ENCODE data around the gene U2AF2.

U2AF2 gene

DNA sequence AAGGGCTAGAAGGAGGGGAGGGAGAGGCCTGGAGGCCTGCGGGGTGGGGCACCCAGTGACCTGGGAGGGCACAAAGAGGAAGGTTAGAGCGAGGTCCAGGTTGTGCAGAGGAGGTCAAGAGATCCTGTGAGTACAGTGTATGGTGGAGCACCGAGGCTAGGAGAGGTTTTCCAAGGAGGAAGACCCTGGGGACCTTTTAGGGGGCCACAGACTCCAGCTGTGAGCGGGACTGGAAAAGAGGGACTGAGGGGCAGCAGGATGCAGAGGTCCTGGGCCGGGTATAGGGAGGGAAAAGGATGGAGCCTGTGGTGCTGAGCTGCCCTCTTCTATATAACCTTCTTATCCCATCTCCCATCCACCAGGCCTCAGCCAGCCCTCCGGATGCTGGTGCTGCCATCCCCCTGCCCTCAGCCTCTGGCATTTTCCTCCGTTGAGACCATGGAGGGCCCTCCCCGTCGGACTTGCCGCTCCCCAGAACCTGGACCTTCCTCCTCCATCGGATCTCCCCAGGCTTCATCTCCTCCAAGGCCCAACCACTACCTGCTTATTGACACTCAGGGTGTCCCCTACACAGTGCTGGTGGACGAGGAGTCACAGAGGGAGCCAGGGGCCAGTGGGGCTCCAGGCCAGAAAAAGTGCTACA is 10.5 kb upstream of the U2AF2 start:
- DNase-seq = no peak

- no peak for DNase-seq
These were observed 9.9 kb upstream of the U2AF2 start for GRCh38 chr19:55644842-55645511.

GRCh38 chr19:55645512-55645881 is 9.3 kb upstream of the U2AF2 start:
- no peak for DNase-seq

DNA sequence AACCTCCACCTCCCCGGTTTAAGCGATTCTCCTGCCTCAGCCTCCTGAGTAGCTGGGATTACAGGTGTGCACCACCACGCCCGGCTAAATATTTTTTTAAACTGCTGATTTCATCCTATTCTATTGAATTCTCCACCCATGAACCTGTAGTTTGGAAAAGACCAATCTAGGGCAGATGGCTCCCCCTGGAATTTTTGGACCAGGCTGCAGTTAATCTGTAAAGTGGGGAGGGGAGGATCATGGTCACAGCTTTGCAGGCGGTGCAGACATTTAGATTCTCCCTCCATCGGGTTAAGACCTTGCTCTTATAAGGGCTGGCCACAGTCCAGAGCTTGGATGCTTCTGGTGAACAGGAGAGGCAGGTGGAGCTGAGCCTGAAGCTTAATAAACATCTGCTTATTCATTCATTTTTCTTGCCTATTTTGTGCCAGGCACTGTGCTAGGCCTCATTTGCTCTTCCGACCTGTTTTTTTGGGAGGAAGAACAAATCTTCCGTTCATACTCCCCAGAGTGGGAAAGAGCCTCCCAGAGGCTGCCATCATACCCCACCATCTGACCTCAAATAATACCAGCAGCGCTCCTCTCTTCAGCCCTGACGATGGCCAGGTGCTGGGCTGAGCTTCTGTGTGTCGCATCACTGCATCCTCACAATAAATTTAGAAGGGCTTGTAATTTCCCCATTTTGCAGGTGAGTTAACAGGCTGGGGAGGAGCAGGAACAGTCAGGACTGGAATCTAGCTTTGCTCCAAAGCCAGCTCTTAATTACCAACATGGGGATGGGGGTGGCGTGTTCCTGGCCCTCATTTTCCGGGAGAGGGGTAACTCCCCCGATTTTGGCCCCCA is 7.7 kb upstream of the U2AF2 start:
- DNase-seq = no peak

DNA sequence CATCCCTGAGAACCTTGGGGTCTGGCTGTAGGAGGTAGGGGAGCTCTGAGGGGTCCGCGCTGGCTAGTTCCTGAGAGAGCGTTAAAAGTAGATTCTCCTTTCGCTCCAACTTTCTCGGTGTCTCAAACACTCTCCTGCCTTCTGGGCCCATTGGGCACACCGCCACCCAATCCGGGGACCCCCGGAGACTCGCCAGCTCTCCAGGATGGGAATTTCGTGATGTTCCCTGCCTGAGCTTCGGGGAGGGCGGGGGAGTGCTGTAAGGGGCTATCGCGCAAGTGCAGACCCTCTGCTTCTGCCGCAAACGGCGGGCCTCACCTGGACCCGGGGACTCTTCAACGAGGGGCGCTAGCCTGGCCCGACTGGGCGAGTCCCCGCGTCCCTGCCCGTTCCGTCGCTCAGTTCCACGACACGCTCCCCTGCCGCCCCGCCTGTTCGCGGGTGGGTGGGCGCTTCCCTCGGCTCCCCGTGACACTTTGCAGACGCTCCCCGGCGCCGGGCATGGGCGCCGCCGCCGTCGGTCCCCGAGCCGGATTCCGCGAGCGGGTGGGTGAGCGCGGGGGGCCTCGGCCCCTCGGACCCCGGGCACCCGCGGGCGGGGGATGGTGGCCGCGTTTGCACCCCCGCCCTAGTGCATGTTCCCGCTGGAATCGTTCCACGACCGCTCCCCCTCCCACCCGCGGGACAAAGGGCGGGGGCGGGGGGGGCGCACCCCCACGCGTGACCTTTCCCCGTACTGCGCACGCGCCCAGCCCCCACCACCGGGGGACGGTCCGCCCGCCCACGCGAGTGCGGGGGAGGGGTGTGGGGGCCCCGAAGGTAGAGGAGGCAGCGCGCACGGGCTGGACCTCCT is 6.9 kb upstream of the U2AF2 start, which contains the start of gene CCDC106:
Gene CCDC106 (plus strand): TSS at position 481 of the 853 bp plus-strand sequence. CDS start 835 bp downstream, outside the sequence.
- DNase-seq = peak; percentile 16

- DNase-seq = no peak
These were observed 6.1 kb upstream of the U2AF2 start for GRCh38 chr19:55648585-55649267.

GRCh38 chr19:55649268-55650125 is 5.3 kb upstream of the U2AF2 start:
- DNase-seq = no peak

GRCh38 chr19:55650126-55650557 is 4.7 kb upstream of the U2AF2 start:
- DNase-seq = no peak

DNA sequence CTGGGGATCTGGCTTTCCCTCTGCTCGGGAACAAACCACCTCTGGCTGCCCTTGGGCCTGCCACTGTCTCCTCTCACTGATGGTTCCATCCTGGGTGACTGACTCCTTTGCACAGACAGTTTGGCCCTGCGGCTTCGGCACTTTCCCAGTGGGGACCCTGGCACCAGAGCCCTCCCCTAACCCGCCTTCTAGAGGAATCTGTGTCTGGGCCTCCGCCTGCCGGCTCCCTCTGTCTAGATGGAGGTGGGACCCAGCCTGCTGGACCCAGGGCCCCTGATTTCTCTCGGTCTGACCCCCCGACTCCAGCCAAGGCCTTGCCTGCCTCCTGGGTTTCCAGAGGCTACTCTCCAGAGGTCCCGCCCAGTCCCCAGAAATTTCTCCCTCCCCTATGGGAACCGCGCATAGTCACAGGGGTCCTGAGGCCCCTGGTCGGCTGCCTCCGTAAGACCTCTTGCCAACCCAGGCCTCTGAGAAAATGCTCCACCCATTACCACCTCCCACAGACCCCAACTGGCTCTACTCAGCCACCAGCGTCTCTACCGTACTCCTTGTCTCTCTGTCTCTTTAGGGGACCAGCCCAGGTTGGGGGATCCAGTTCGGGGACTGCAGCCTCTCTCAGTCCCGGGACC is 4.1 kb upstream of the U2AF2 start:
- DNase-seq = no peak

- no peak for DNase-seq
These were observed 3.6 kb upstream of the U2AF2 start for GRCh38 chr19:55651236-55651635.

DNA sequence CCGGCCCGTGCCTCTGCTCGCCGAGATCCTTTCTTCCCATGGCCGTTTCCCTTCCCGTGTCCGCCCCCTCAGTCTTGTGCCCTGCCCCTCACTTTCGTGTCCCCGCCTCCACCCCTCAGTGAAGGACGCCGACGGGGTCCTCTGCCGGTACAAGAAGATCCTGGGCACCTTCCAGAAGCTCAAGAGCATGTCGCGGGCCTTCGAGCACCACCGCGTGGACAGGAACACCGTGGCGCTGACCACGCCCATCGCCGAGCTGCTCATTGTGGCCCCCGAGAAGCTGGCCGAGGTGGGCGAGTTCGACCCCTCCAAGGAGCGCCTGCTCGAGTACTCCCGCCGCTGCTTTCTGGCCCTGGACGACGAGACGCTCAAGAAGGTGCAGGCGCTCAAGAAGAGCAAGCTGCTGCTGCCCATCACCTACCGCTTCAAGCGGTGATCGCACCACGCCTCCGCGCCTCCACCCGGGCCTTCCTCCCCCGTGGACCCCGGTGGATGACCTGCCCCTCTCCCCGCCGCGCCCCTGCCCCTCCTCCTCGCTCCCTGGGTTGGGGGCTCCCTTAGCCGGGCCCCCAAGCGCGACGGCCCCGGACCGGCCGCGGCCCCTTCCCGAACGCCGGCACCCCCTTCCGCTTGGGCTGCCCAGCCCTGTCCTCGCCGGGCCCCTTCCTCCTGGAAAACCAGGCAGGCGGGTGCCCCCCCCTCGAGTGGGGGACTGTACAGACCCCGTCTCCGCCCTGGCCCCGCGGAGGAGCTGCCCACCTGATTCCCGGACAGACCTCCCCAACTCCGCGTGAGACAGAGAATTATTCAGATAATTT is 2.3 kb upstream of the U2AF2 start:
- DNase-seq = no peak

- peak; percentile 96 for DNase-seq
These were observed 1.0 kb upstream of the U2AF2 start for GRCh38 chr19:55653651-55654322.

DNA sequence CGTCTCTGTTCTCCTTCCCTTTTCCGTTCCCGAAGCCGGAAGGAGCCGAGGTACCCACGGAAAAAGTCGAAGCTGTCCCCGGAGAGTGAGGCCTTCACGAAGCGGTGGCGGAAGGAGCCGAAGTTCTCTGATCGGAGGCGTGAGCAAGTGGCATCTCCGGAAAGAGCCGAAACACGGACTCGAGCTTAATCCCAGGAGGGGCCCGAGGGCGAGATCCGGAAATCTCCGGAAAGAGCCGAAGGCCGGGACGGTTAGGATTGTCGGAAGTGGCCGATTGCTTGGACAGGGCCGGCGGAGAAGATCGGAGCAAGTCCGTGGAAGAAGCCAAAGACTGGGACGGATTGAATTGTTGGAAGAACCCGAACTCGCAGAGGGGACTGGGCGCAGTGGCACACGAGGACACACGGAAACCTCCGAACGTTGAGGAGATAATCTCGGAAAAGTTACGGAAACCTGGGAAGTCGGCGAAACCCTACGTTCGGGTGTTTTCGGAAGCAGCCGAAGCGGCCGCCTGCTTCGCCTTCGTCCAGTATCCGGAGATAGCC is 440 bp upstream of the U2AF2 start:
- DNase-seq = peak; percentile 99

- DNase-seq = no peak
These were observed 809 bp downstream of the U2AF2 start for GRCh38 chr19:55655648-55656040.

DNA sequence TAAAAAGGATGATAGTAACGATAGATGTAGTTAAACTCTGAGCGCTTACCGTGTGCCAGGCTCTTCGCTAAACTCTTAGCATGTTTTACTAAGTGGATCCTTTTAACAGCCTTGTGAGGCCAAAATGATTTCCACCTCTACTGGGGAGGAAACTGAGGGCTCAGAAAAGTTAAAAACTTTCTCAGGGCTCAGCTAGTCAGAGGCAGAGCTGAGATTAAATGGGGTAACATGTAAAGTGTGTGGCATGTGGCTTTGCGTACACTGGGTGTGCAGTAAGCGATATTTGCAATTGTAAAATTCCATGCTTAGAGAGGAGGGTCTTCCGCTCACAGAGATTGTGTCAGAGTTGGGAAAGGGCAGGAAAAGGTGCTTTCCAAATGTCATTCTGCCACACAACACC is 1.7 kb downstream of the U2AF2 start:
- DNase-seq = no peak

GRCh38 chr19:55656988-55657747 is 2.3 kb downstream of the U2AF2 start:
- peak; percentile 12 for DNase-seq

GRCh38 chr19:55658846-55659459 is 4.1 kb downstream of the U2AF2 start:
- no peak for DNase-seq

DNA sequence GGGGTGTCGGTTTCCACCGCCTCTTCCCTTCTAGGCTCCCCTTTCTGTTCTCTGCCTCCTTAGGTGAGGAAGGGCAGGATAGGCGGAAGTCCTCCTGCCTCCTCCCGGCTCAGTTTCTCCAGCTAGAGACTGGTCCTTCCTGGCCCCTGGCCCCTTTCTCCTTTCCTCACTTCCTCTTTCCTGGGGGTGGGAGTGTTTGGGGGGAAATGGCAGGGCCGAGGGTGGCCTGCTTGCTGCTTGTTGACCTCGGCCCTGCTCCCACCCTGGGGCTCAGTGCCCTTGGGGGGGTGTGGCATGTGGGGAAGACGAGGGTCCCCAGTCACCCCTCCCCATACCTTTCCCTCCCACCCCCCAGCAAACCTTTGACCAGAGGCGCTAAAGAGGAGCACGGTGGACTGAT is 5.0 kb downstream of the U2AF2 start:
- no peak for DNase-seq

Measured in kidney glomerular epithelial cell (primary cell).